ENCODE measurements around the gene SART1.
"Not testable (repeated sequence)": the region's sequence is repeated elsewhere in the genome, so short reads cannot be mapped to it uniquely, and the experiment has no call there.

Gene SART1

GRCh38 chr11:65946655-65947054, 14.9 kb upstream of the SART1 start:
- Histone ChIP-seq H3K9ac (ENCODE audit: low read length) (no peak overlapping the region), H3K36me3 (ENCODE audit: low read length) (no peaks in the 10 kb centered on the region), H3K4me3 (ENCODE audit: insufficient read depth, low read length, poor library complexity, severe bottlenecking) (no peak overlapping the region), H3K4me2 (ENCODE audit: low read depth, low read length, poor library complexity, severe bottlenecking) (no peak overlapping the region), H3K9me2 (replicated peaks; ENCODE audit: insufficient read depth, low read length) (no peaks in the 10 kb centered on the region), H3K27me3 (ENCODE audit: low read length) (no peaks in the 10 kb centered on the region), H3K9me3 (ENCODE audit: insufficient read depth, low read length) (no peaks in the 10 kb centered on the region), H2AFZ (ENCODE audit: low read depth, low read length, severe bottlenecking) (no peak overlapping the region), H3F3A (ENCODE audit: insufficient read depth) (no peaks in the 10 kb centered on the region), H3K79me2 (ENCODE audit: insufficient read depth, low read length) (no peaks in the 10 kb centered on the region), H3K27ac (ENCODE audit: low read depth, low read length) (no peak overlapping the region), H4K20me1 (ENCODE audit: low read depth, low read length) (no peaks in the 10 kb centered on the region)
- no peak for TF ChIP-seq CTCF (IDR thresholded peaks at IDR 0.05; ENCODE audit: insufficient read depth, low read length, poor library complexity, severe bottlenecking)

GRCh38 chr11:65947133-65947532, 14.4 kb upstream of the SART1 start:
- no peak overlapping the region for H3K4me3 ChIP-seq (ENCODE audit: insufficient read depth, low read length, poor library complexity, severe bottlenecking)
- no peak overlapping the region for H3K9ac ChIP-seq (ENCODE audit: low read length)
- H3K27me3 ChIP-seq (ENCODE audit: low read length) = no peaks in the 10 kb centered on the region
- no peak overlapping the region for H2AFZ ChIP-seq (ENCODE audit: low read depth, low read length, severe bottlenecking)
- TF ChIP-seq EZH2phosphoT487 (conservative IDR thresholded peaks at IDR 0.05; ENCODE audit: low read length) (no peak), CTCF (IDR thresholded peaks at IDR 0.05; ENCODE audit: insufficient read depth, low read length, poor library complexity, severe bottlenecking) (no peak)
- H3K9me2 ChIP-seq (replicated peaks; ENCODE audit: insufficient read depth, low read length) = no peaks in the 10 kb centered on the region
- H3K79me2 ChIP-seq (ENCODE audit: insufficient read depth, low read length) = no peaks in the 10 kb centered on the region
- H3F3A ChIP-seq (ENCODE audit: insufficient read depth) = no peaks in the 10 kb centered on the region
- H3K9me3 ChIP-seq (ENCODE audit: insufficient read depth, low read length) = no peaks in the 10 kb centered on the region
- H3K36me3 ChIP-seq (ENCODE audit: low read length) = no peaks in the 10 kb centered on the region
- no peaks in the 10 kb centered on the region for H4K20me1 ChIP-seq (ENCODE audit: low read depth, low read length)
- no peak overlapping the region for H3K27ac ChIP-seq (ENCODE audit: low read depth, low read length)
- H3K4me2 ChIP-seq (ENCODE audit: low read depth, low read length, poor library complexity, severe bottlenecking) = no peak overlapping the region

- Histone ChIP-seq H3K79me2 (ENCODE audit: insufficient read depth, low read length) (no peaks in the 10 kb centered on the region), H3K9me2 (replicated peaks; ENCODE audit: insufficient read depth, low read length) (no peaks in the 10 kb centered on the region), H3K4me3 (ENCODE audit: insufficient read depth, low read length, poor library complexity, severe bottlenecking) (no peak overlapping the region), H3K27me3 (ENCODE audit: low read length) (no peaks in the 10 kb centered on the region), H3K9me3 (ENCODE audit: insufficient read depth, low read length) (no peaks in the 10 kb centered on the region), H3K36me3 (ENCODE audit: low read length) (no peaks in the 10 kb centered on the region), H3K4me2 (ENCODE audit: low read depth, low read length, poor library complexity, severe bottlenecking) (no peak overlapping the region), H3K27ac (ENCODE audit: low read depth, low read length) (no peak overlapping the region), H3F3A (ENCODE audit: insufficient read depth) (no peaks in the 10 kb centered on the region), H3K9ac (ENCODE audit: low read length) (no peak overlapping the region), H2AFZ (ENCODE audit: low read depth, low read length, severe bottlenecking) (no peak overlapping the region), H4K20me1 (ENCODE audit: low read depth, low read length) (no peaks in the 10 kb centered on the region)
- TF ChIP-seq EZH2phosphoT487 (conservative IDR thresholded peaks at IDR 0.05; ENCODE audit: low read length) (no peak), CTCF (IDR thresholded peaks at IDR 0.05; ENCODE audit: insufficient read depth, low read length, poor library complexity, severe bottlenecking) (no peak)
Measured at GRCh38 chr11:65947603-65948125, 13.9 kb upstream of the SART1 start.

- not testable (repeated sequence) for H3K4me2 ChIP-seq (ENCODE audit: low read depth, low read length, poor library complexity, severe bottlenecking); H3K27me3 ChIP-seq (ENCODE audit: low read length); H4K20me1 ChIP-seq (ENCODE audit: low read depth, low read length); H2AFZ ChIP-seq (ENCODE audit: low read depth, low read length, severe bottlenecking); H3K36me3 ChIP-seq (ENCODE audit: low read length); H3F3A ChIP-seq (ENCODE audit: insufficient read depth); H3K4me3 ChIP-seq (ENCODE audit: insufficient read depth, low read length, poor library complexity, severe bottlenecking); H3K9me2 ChIP-seq (replicated peaks; ENCODE audit: insufficient read depth, low read length); H3K27ac ChIP-seq (ENCODE audit: low read depth, low read length); H3K9me3 ChIP-seq (ENCODE audit: insufficient read depth, low read length); H3K79me2 ChIP-seq (ENCODE audit: insufficient read depth, low read length); H3K9ac ChIP-seq (ENCODE audit: low read length)
Measured at GRCh38 chr11:65950711-65951110, 10.8 kb upstream of the SART1 start.

GRCh38 chr11:65951641-65952040, 9.9 kb upstream of the SART1 start:
- not testable (repeated sequence) for H3K4me2 ChIP-seq (ENCODE audit: low read depth, low read length, poor library complexity, severe bottlenecking); H3K9ac ChIP-seq (ENCODE audit: low read length); H3K27ac ChIP-seq (ENCODE audit: low read depth, low read length); H3K9me2 ChIP-seq (replicated peaks; ENCODE audit: insufficient read depth, low read length); H3K27me3 ChIP-seq (ENCODE audit: low read length); H2AFZ ChIP-seq (ENCODE audit: low read depth, low read length, severe bottlenecking); H3K4me3 ChIP-seq (ENCODE audit: insufficient read depth, low read length, poor library complexity, severe bottlenecking); H3K9me3 ChIP-seq (ENCODE audit: insufficient read depth, low read length); H3K79me2 ChIP-seq (ENCODE audit: insufficient read depth, low read length); H3K36me3 ChIP-seq (ENCODE audit: low read length); H4K20me1 ChIP-seq (ENCODE audit: low read depth, low read length); H3F3A ChIP-seq (ENCODE audit: insufficient read depth)
